K562 (cell line): ENCODE results near the gene AZU1. TPM values are rescaled to one million over a fixed set of nuclear protein-coding genes. Genes with fewer than 3 reads are reported as not detected.

Experiments
- ATAC-seq: fragments of 200-7000 bp; cut with Tn5 transposase; 3 replicates; pipeline ENCODE4 v1.9.1; 2020; ENCODE audit warnings: moderate library complexity
- BruUV-seq: library from RNA; stranded (reverse); fragments of 400-500 nt; replicated peaks from 2 replicates; lab custom pipeline; 2021; lab: Mats Ljungman, UMichigan
- CTCF ChIA-PET: fragments of 300-600 bp; formaldehyde crosslinking; extraction: SDS; loops from one replicate; lab custom pipeline; 2021; ENCODE audit warnings: low intra/inter-chr PET ratio; lab: Yijun Ruan, JAX
- POLR2A ChIA-PET: fragments of 300-600, 350-650 bp; sonication (Branson Sonifier 250); formaldehyde crosslinking; extraction: SDS; loops from one replicate; lab custom pipeline; 2021; ENCODE audit warnings: antibody characterized with exemption, inconsistent platforms; lab: Yijun Ruan, JAX
- DNase-seq, 4 experiments: peaks; one replicate each; pipeline versions ENCODE4 v3.0.0 to v3.0.0-alpha.2; 2011 to 2018; ENCODE audit warnings: low spot score in 3 of 4, mixed read lengths in 3 of 4; ENCODE audit errors: extremely low read depth in 1 of 4
- FAIRE-seq: peaks from 2 replicates; lab custom pipeline; 2011; peaks lifted over from hg19 to GRCh38; lab: Jason Lieb, UNC
- H2AFZ ChIP-seq: 2 replicates; pipeline ENCODE4 v1.6.0; 2011; ENCODE audit warnings: low read depth, low read length, control low read depth, inconsistent platforms
- H3K27ac ChIP-seq: fragments of 200-600 bp; 3 replicates; pipeline ENCODE4 v1.8.0; 2011; ENCODE audit warnings: low read depth, mild to moderate bottlenecking, control low read depth, inconsistent platforms, low read length, moderate library complexity, mixed read lengths; ENCODE audit errors: extremely low read depth
- H3K27me3 ChIP-seq, 2 experiments: fragments of 300-600 bp in 1 of 2; 2 replicates in 1 of 2; 3 replicates in 1 of 2; pipeline versions ENCODE4 v1.6.0 to v1.8.0; 2011; ENCODE audit warnings: inconsistent platforms in 2 of 2, low read length in 2 of 2, mild to moderate bottlenecking in 1 of 2, mixed read lengths in 1 of 2, moderate library complexity in 1 of 2; ENCODE audit not compliant: control insufficient read depth in 2 of 2, insufficient read depth in 2 of 2
- H3K36me3 ChIP-seq: fragments of 300-600 bp; 3 replicates; pipeline ENCODE4 v1.8.0; 2011; ENCODE audit warnings: mild to moderate bottlenecking, low read length, inconsistent platforms; ENCODE audit not compliant: control insufficient read depth, insufficient read depth
- H3K4me1 ChIP-seq, 2 experiments: fragments of 200-600 bp in 1 of 2; replicated peaks in 1 of 2; 2 replicates in 1 of 2; 3 replicates in 1 of 2; pipeline versions ENCODE4 v1.5.1 to v1.8.0; 2011; ENCODE audit warnings: inconsistent platforms in 2 of 2, low read length in 2 of 2, mild to moderate bottlenecking in 1 of 2, mixed read lengths in 1 of 2, moderate library complexity in 1 of 2; ENCODE audit not compliant: control insufficient read depth in 2 of 2, insufficient read depth in 2 of 2
- H3K4me2 ChIP-seq: 2 replicates; pipeline ENCODE4 v1.6.1; 2011; ENCODE audit warnings: low read length, control low read depth, inconsistent platforms, mixed read lengths; ENCODE audit not compliant: insufficient read depth
- H3K4me3 ChIP-seq: fragments of 200-600 bp; sonication (generic), shearing (Covaris generic); 2 replicates; pipeline ENCODE4 v1.5.1; 2016; ENCODE audit warnings: control low read depth, inconsistent platforms
- H3K79me2 ChIP-seq: fragments of 200-600 bp; 3 replicates; pipeline ENCODE4 v1.8.0; 2011; ENCODE audit warnings: low read length, inconsistent platforms; ENCODE audit not compliant: control insufficient read depth, insufficient read depth
- H3K9ac ChIP-seq, 2 experiments: 2 replicates each; pipeline versions ENCODE4 v1.6.0 to v1.6.1; 2011; ENCODE audit warnings: low read depth in 2 of 2, low read length in 2 of 2, control low read depth in 1 of 2, inconsistent platforms in 1 of 2, mild to moderate bottlenecking in 1 of 2, mixed read lengths in 1 of 2; ENCODE audit not compliant: insufficient read depth in 1 of 2
- H3K9me1 ChIP-seq: one replicate; pipeline ENCODE4 v1.6.0; 2011; ENCODE audit warnings: inconsistent platforms, mild to moderate bottlenecking, low read length, moderate library complexity; ENCODE audit not compliant: control insufficient read depth, insufficient read depth
- H3K9me3 ChIP-seq: replicated peaks from 2 replicates; pipeline ENCODE4 v1.5.1; 2011; ENCODE audit warnings: low read depth, low read length, inconsistent platforms; ENCODE audit not compliant: control insufficient read depth, insufficient read depth
- H4K20me1 ChIP-seq: replicated peaks from 2 replicates; pipeline ENCODE4 v1.6.1; 2011; ENCODE audit warnings: low read length, inconsistent platforms, mixed read lengths; ENCODE audit not compliant: control insufficient read depth, insufficient read depth
- GABPA ChIP-seq: fragments of 200-800 bp; sonication (Bioruptor generic); conservative IDR thresholded peaks from 2 replicates; pipeline ENCODE4 v1.6.1; 2016; ENCODE audit warnings: low read depth, missing genetic modification characterization, missing compliant biosample characterization
- PTBP1 ChIP-seq: fragments of 200-400 bp; formaldehyde crosslinking; IDR thresholded peaks from 2 replicates; pipeline ENCODE4 v1.6.1; 2017; ENCODE audit warnings: low read depth, low read length
- SETDB1 ChIP-seq: IDR thresholded peaks from one replicate; pipeline ENCODE4 v1.6.1; 2012; ENCODE audit warnings: low read length, control low read depth, inconsistent platforms
- SMAD1 ChIP-seq: fragments of 150-350 bp; IDR thresholded peaks from 2 replicates; pipeline ENCODE4 v1.6.1; 2014; ENCODE audit warnings: low read length, low read depth; ENCODE audit not compliant: partially characterized antibody
- TCFL5 ChIP-seq: fragments of 250-450 bp; sonication (Bioruptor Pico); conservative IDR thresholded peaks from 2 replicates; pipeline ENCODE4 v1.6.1; 2021; ENCODE audit warnings: mild to moderate bottlenecking, moderate library complexity, matching md5 sums
- ZBTB1 ChIP-seq: sonication (generic); formaldehyde crosslinking; IDR thresholded peaks from 2 replicates; pipeline ENCODE4 v1.8.1; 2023; ENCODE audit warnings: missing genetic modification reagents, low read depth, mild to moderate bottlenecking, borderline replicate concordance
- ZBTB8A ChIP-seq: fragments of 450-650 bp; IDR thresholded peaks from 2 replicates; pipeline ENCODE4 v1.6.1; 2018; ENCODE audit warnings: mild to moderate bottlenecking, moderate library complexity; ENCODE audit not compliant: partially characterized antibody
- WGBS: fragments of 100-300 bp; shearing (Covaris generic); methylation state at CpG from one replicate; pipeline ENCODE4 v1.1.6; 2016; ENCODE audit warnings: low coverage, mixed read lengths; ENCODE audit not compliant: insufficient coverage; ENCODE audit errors: missing lambda C conversion rate; 5-methylcytosine and 5-hydroxymethylcytosine counted together
- in situ Hi-C: fragments of 300-500 bp; cut with MboI; formaldehyde crosslinking; loops from 4 replicates; pipeline ENCODE4 v1.15.0; 2018; ENCODE audit warnings: inconsistent platforms, mixed read lengths
- intact Hi-C: fragments of 100-400 bp; cut with micrococcal nuclease; formaldehyde crosslinking; loops from 2 replicates; pipeline ENCODE4 v1.14.2; 2022
- polyA plus RNA-seq, 8 experiments: library from polyadenylated mRNA; depleted of rRNA in 4 of 8; stranded (reverse) in 5 of 8; unstranded in 3 of 8; fragments of >200 nt; fragmentation: Nextera tagmentation in 2 of 8; fragmentation: Illumina TruSeq in 1 of 8; extraction: Ambion mirVana in 2 of 8; extraction: Trizol in 1 of 8; gene quantifications; 2 replicates each; pipeline versions ENCODE4 v1.2.1 to v1.2.3, GENCODE V29; 2011 to 2014; ENCODE audit warnings: inconsistent platforms in 1 of 8, missing spikeins in 1 of 8
- total RNA-seq, 7 experiments: library from RNA; depleted of rRNA in 6 of 7; stranded (reverse); fragments of >200 nt in 6 of 7; fragmentation: Illumina TruSeq in 2 of 7; extraction: Trizol in 2 of 7; gene quantifications; 2 replicates each; pipeline versions ENCODE4 v1.2.1 to v1.2.3, GENCODE V29; 2011 to 2021; ENCODE audit warnings: low replicate concordance in 1 of 7
- TF ChIP-seq, protein P1 (sequence below): fragments of 250-450 bp; sonication (Bioruptor Pico); IDR thresholded peaks from 2 replicates; pipeline ENCODE4 v1.8.0; 2022; ENCODE audit warnings: moderate library complexity, mild to moderate bottlenecking, inconsistent platforms
- TF ChIP-seq, protein P2 (sequence below), 3 experiments: fragments of 200-800 bp in 1 of 3; sonication (Bioruptor generic) in 1 of 3; sonication (generic) in 1 of 3; formaldehyde crosslinking in 1 of 3; IDR thresholded peaks; 2 replicates each; pipeline versions ENCODE4 v1.6.1 to v1.8.0; 2016 to 2022; ENCODE audit warnings: mild to moderate bottlenecking in 2 of 3, missing compliant biosample characterization in 2 of 3, missing genetic modification characterization in 2 of 3, missing genetic modification reagents in 1 of 3
- TF ChIP-seq, protein P3 (sequence below): sonication (generic); formaldehyde crosslinking; IDR thresholded peaks from 2 replicates; pipeline ENCODE4 v1.9.0; 2022; ENCODE audit warnings: mild to moderate bottlenecking, missing genetic modification reagents
- TF ChIP-seq, protein P4 (sequence below): fragments of 450-650 bp; IDR thresholded peaks from 2 replicates; pipeline ENCODE4 v1.6.1; 2016; ENCODE audit warnings: mild to moderate bottlenecking

The AZU1 gene
- total and polyA plus RNA-seq, 9 of the 15 experiments (the other 6 are each of a cell fraction or from before 2014, with no cell fraction given), result 0.29 to 1.9 (median 0.59) TPM; not detected in 3

DNA sequence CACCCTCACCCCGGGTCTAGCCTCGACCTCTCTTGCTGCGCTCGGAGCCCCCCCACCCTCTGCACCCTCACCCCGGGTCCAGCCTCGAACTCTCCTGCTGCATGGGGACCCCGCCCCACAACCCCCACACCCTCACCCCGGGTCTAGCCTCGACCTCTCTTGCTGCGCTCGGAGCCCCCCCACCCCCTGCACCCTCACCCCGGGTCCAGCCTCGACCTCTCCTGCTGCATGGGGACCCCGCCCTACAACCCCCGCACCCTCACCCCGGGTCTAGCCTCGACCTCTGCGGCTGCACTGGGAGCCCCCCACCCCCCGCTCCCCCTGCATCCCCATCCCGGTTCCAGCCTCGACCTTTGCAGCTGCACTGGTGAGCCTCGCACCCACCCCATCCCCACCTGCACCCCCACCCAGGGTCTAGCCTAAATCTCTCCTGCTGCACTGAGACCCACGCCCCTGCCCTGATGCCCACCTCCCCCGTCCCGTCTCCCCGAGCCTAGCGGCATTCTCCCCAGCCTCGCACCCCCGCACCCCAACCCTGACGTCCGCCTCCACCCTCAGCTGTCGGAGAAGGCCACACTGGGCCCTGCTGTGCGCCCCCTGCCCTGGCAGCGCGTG lies 33.6 kb downstream of the AZU1 start (continued):
- TF ChIP-seq, protein P1, sequence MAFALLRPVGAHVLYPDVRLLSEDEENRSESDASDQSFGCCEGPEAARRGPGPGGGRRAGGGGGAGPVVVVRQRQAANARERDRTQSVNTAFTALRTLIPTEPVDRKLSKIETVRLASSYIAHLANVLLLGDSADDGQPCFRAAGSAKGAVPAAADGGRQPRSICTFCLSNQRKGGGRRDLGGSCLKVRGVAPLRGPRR (CRISPR knock-in tag), result no peak
- TF ChIP-seq, protein P2, sequence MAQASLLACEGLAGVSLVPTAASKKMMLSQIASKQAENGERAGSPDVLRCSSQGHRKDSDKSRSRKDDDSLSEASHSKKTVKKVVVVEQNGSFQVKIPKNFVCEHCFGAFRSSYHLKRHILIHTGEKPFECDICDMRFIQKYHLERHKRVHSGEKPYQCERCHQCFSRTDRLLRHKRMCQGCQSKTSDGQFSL (CRISPR knock-in tag; IDR thresholded peaks at IDR 0.05), result no peak
- TF ChIP-seq, protein P2 (tag; IDR thresholded peaks at IDR 0.05), result peak in 1 of 2 experiments; percentile 23; a peak in 1 of 4 replicates
- TF ChIP-seq ZBTB1 (CRISPR knock-in tag), result no peak
- TF ChIP-seq GABPA, result no peak

DNA sequence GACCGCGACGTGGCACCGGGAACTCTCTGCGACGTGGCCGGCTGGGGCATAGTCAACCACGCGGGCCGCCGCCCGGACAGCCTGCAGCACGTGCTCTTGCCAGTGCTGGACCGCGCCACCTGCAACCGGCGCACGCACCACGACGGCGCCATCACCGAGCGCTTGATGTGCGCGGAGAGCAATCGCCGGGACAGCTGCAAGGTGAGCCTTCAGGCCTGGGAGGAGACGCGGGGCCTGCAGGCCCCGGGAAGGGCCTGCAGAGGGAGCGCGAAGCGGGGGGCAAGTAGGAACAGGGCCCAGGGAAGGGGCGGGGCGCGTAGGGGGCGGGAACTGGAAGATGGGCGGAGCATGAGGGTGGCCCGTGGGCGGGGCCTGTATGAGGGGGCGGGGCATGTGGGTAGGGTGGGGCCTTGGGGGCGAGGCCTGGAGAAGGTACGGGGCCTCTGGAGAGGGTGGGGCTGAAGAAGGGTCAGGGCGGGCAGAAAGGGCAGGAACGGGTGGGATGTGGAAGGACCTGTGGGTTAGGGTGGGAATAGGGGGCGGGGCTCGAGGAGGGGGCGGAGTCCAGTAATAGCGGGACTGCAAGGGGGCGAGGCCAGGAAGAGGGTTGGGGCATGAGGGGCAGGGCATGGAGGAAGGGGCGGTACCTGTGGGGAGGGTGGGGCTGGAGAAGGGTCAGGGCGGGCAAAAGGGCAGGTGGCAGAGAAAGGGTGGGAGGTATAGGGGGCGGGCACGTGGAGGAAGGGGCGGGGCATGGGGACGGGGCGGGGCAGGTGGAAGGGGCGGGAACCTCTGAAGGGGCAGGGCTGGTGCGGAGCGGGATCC lies 34.3 kb downstream of the AZU1 start:
- ATAC-seq (peak; percentile 78), FAIRE-seq (peak; percentile 90), DNase-seq (peak; percentile 94 to 98 (median 94))
- Histone ChIP-seq H3K4me3 (peak overlapping the region; percentile 62), H3K4me2 (peak overlapping the region; percentile 72), H3K79me2 (peaks cover 12% of the 10 kb centered on the region), H4K20me1 (no peaks in the 10 kb centered on the region), H3K36me3 (peaks cover 17% of the 10 kb centered on the region; the same call in 1 of the 3 replicates), H3K9me3 (no peaks in the 10 kb centered on the region), H2AFZ (no peak overlapping the region), H3K9ac (peak overlapping the region in 1 of 2 experiments; percentile 88; a peak in 2 of 4 replicates), H3K9me1 (no peaks in the 10 kb centered on the region), H3K27ac (peak overlapping the region; percentile 91; the same call in 2 of the 3 replicates), H3K4me1 (peaks cover 25 to 70% of the 10 kb centered on the region in 2 experiments), H3K27me3 (no peaks in the 10 kb centered on the region)
- intact Hi-C loops (loop anchor here (1.0 to 5.0 kb wide), 4 partner anchors 53 to 380 kb away; partner anchors contain the start of genes ATP5F1D and WDR18), in situ Hi-C loops (no loop called here)
- WGBS, result 2% methylated on average over 32 of the region's 60 CpGs
- POLR2A ChIA-PET, result interaction anchor here (0.7 to 1.3 kb wide), 3 partner anchors 45 to 160 kb away, joined by 3 to 4 read pairs (median 3); partner anchors contain the start of gene RNU6-2
- CTCF ChIA-PET, result interaction anchor here (1.5 kb wide), 1 partner anchor 56 kb away, joined by 6 read pairs; the partner anchor contains the start of gene KISS1R
- BruUV-seq, result no TSS peak
- TF ChIP-seq PTBP1 (no peak), SMAD1 (no peak), TCFL5 (CRISPR knock-in tag) (no peak), SETDB1 (no peak), ZBTB8A (no peak)
- TF ChIP-seq, protein P3, sequence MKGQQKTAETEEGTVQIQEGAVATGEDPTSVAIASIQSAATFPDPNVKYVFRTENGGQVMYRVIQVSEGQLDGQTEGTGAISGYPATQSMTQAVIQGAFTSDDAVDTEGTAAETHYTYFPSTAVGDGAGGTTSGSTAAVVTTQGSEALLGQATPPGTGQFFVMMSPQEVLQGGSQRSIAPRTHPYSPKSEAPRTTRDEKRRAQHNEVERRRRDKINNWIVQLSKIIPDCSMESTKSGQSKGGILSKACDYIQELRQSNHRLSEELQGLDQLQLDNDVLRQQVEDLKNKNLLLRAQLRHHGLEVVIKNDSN, result peak; percentile 86
- TF ChIP-seq, protein P4, sequence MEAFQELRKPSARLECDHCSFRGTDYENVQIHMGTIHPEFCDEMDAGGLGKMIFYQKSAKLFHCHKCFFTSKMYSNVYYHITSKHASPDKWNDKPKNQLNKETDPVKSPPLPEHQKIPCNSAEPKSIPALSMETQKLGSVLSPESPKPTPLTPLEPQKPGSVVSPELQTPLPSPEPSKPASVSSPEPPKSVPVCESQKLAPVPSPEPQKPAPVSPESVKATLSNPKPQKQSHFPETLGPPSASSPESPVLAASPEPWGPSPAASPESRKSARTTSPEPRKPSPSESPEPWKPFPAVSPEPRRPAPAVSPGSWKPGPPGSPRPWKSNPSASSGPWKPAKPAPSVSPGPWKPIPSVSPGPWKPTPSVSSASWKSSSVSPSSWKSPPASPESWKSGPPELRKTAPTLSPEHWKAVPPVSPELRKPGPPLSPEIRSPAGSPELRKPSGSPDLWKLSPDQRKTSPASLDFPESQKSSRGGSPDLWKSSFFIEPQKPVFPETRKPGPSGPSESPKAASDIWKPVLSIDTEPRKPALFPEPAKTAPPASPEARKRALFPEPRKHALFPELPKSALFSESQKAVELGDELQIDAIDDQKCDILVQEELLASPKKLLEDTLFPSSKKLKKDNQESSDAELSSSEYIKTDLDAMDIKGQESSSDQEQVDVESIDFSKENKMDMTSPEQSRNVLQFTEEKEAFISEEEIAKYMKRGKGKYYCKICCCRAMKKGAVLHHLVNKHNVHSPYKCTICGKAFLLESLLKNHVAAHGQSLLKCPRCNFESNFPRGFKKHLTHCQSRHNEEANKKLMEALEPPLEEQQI, result no peak
